ENCODE results near the gene DRD3.

DRD3 gene

DNA sequence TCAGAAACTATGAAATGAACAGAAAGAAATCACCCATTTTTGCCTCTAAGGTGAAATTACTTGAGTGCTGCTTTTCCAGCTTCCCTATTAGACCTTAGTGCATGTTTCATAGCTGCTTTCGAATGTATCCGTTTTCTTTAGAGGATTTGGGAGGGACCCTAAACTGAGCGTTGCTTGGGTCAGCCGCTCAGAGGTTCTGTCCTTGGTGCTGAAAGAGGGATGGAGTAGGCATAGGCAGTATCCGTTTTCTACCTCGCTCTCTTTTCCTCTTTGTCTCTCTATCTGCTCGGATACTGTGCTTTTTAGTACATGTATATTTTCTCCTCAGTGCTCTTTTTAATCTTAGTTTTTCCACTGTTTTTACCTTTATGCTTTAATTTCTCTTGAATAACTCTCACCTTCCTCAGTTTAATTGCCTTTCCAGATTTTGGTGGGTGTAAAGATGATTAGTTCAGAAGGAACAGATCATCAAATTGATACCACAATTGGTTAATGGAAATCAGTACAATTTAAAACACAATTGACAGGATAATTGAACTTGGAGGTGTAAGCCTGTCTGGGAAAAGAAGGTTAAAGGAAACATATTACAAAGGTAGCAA lies at the start of gene DRD3:
TSS of gene DRD3 (minus strand) at position 283 of the 599 bp plus-strand sequence. CDS start 7,060 bp downstream, outside the sequence.
- no peak for DNase-seq

DNA sequence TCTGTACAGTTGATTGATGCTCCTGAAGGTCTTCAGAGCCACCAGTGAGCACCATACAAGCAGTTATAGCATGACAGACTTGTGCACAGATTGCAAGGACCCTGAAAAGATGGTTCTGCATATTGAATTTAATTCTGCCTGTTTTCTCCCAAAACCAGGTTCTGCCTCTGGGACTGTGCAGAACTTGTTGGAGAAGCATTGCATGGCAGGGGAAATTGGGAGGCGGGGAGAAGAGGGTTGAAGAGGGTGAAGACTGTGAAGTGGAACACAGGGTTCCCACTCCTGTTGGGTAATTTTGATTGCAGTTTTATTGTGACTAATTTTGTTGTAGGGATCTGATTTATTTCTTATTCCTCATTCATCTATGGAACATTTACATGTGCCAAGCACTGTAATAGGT lies 48.2 kb upstream of the DRD3 start:
- DNase-seq: no peak

DNA sequence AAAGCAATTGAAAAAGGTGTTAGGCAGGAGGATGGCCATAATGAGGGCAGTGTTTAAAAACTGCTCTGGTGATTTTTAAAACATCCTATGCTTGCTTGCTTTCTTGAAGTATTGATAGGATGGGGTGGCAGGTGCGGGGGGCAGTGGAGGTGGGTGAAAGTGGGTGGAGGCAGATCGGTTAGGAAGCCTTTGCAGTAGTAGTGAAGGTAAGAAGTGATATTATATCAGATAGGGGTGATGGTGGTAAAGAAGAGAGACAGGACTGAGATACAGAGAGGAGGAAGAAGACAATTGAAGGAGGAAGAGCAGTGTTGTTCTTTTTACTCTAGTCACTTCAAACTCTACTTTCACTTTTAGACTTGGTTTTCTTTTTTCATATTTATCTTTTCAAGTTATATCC lies 47.5 kb upstream of the DRD3 start:
- no peak for DNase-seq

DNA sequence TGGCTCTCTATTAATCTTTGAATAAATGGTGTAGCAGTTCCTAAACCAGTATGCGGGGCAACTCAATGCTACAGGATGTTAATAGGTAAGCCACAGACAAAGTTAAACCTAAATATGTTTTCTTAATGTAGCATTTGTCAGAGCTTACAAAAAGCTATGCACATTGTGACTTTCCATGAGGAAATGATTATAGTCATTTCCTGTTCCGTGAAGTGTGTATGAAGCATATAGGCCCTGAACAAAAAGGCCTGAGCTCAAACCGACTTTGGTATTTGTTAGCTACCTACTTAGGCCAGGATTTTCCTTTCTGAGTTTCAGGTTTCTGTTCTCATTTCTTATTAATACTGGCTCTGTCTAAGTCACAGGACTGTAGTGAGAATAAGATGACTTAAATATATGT lies 44.3 kb upstream of the DRD3 start:
- no peak for DNase-seq

DNA sequence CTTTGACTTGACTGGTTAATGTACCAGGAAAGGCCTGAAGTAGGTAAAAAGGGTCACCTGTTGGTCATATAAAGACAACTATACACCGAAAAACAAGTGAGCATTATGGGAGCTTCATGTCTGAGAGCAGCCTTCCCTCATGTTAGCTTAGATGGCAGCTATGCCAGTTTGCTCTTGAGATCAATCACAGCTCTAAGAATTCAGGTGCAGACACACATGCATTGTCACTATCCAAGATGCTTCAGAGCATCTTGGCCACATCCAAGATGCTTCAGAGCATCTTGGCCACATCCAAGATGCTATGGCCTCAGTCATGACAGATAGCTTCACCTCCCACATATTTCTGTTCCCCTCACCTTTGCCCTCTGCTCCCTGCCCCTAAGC lies 43.0 kb upstream of the DRD3 start:
- DNase-seq: no peak

DNA sequence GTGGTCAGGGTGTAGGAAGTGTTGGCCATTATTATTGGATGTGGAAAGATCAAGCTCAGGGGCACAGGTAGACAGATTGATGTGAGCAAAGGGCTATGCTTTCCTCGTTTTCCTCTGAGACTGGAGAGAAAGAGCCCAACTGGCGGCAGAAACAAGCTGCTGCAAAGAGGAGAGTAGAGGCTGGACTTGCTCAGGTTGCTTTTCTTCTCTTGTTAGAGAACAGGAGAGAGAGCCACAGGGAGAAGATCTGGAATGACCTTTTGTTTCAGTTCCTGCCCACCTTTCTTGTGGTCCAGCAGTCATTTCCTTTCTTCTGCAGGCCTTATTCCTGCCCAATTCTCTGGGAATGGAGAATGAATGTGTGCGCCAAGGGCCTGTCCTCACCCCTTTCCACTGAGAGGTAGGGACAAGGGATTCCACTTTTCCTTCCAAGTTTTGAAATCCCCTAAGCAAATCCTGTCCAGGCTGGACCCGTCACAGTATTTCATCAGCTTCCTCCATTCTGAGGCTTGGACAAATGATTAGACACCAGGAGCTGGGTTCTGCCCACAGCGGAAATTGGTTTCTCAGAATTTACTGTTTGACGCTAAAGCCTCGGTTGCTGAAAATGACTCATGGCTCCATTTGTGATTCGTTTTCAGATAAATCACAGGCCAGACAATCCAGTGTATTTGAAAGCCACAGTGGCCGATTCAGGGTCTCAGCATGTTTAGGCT lies 42.5 kb upstream of the DRD3 start:
- no peak for DNase-seq

DNA sequence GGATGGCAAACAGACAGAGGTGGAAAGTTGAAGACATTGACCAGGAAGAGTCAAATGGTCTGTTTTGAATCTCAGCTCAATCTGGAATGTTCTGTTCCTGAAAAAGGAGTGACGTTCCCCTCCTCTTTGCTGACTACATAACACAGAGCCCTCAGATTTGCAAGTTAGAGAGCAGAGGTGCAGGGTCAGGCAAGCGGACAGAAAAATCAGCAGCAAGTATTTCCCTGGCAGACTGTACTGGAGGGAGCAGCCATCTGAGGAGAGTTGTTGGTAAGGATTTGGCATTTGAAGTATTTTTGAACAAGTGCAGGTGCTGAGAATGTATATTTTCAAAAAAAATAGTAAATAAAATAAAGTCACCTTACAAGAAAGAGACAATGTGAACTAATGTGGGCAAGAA lies 40.9 kb upstream of the DRD3 start:
- DNase-seq: no peak

DNA sequence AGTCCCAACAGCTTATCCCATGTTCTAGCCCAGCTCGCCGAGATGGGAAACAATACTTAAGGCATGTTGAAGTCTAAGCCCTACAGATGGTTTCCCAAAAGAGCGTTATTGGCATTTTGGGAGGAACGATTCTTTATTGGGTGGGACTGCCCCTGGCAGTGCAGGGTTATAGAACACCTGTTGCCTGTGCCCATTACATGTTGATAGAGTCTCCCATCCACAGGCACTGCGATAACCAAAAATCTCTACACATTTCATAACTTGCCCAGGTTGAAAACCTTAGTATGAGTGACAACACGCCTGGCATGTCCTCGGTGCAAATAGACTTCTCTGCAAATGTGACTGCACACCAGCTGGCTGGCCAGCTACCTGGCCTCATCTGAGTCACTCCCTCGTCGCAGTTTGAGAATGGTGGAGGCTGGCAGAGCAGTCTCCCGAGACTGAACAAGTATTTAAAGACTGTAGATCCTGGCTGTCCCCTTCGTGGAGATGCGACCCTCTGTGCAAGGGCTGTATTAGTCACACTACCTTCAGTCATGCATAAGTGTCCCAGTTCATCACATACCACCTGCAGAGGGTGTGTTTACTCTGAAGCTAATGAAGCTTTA lies 39.8 kb upstream of the DRD3 start:
- no peak for DNase-seq

DNA sequence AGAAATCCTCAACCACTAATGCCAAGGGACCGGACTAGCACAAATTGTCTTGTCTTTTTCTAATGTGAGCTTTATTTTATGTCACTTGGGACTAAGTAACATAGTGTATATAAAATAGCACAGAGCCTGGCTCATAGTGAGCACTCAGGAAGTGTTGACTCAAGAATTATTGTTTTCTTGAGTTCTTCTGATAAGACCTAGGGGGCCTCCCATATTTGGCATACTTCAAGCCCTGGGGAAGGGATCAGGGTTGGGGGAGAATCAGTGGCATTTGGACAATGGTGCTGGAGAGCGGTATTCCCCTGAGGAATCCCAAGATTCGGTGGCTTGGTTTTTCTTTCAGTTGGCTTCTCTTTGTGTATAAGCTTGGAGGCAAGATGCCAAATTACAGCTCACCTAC lies 39.2 kb upstream of the DRD3 start:
- no peak for DNase-seq

DNA sequence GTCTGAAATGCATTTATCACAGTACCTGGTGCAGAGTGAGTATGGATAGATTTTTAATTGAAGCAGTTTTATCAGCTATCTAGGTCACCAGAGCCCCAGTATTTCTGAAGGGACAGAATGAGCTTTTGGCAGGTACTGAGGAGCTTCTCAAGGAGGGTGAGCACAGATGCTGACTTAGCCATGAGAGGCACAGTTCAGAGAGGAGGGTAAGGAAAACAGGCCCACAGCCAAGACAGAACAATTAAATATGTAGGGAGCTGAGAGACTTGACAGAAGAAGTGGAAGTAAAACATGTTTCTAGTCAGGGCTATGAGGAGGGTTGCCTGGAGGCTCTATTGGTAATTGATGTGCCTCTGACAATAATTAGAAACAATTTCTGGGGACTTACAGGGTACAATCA lies 38.4 kb upstream of the DRD3 start:
- DNase-seq: no peak

DNA sequence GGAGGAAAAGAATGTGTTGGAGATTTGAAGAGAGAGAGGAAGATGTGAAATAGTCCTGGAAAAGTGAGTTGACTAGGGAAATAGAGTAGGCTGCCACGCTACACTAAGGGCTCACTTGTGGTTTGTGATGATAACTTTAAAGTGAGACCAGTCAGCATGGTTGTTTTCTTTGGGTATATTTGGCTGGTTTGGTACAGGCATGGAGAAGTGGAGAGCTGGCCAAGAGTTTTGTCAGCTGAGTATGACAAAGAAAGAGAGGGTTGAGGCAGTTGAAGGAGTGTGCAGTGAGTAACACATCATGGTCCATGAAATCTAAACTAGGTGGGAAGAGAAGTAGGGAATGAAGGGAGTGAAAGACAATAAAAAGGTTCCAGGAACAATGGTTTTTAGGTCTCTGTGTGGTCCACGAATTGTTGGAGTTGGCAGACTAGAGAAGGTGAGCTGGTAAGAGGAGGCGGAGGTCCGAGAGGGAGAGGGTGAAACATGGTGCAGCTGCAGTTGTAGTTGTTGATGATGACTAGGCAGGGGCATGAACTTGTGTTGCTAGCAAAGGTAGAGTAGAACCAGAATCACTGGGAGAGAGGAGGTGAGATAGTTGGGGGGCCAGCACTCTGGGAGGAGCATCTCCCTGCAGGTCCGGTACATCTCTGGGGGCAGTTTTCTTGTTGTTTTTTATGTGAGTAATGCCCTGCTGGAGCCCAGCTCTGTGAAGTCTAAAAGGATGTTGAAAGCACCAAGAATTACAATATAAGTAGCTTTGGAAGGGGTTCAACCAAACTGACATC lies 37.5 kb upstream of the DRD3 start:
- no peak for DNase-seq

DNA sequence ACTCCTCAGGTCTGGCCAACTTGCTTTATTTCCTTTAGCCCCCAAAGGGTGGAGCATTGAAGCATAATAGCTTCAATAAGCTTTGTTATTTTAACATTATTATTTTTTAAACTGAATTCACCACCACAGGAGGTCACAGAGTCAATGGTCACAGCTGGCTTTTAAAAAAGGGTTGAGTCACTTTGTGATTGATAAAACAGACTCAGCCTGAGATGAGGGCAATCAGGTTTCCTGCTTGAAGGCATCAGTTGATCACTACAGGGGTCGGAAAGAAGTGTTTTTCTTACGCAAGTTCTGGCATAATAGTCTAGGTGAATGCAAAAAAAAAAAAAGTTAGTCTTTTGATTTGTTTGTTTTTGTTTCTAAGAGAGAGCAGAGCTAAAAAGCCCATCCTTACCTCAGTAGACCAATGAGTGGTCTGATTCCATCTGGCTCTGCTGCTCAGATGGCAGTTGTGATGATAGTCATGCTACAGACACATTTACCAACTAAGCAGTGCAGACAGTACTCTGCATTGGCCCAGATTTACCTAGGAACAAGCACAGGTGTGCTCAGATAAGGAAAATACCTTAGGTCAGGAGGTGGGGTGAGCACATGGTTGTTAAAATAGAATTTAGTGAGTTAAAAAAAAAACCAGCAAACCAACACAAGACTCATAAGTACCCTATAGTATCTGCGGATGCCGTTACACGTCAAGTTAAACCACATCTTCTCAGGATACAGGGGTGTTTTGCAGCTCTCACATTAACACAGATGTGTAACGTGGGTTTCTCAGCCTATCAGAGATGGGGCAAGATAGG lies 35.9 kb upstream of the DRD3 start:
- DNase-seq: no peak

DNA sequence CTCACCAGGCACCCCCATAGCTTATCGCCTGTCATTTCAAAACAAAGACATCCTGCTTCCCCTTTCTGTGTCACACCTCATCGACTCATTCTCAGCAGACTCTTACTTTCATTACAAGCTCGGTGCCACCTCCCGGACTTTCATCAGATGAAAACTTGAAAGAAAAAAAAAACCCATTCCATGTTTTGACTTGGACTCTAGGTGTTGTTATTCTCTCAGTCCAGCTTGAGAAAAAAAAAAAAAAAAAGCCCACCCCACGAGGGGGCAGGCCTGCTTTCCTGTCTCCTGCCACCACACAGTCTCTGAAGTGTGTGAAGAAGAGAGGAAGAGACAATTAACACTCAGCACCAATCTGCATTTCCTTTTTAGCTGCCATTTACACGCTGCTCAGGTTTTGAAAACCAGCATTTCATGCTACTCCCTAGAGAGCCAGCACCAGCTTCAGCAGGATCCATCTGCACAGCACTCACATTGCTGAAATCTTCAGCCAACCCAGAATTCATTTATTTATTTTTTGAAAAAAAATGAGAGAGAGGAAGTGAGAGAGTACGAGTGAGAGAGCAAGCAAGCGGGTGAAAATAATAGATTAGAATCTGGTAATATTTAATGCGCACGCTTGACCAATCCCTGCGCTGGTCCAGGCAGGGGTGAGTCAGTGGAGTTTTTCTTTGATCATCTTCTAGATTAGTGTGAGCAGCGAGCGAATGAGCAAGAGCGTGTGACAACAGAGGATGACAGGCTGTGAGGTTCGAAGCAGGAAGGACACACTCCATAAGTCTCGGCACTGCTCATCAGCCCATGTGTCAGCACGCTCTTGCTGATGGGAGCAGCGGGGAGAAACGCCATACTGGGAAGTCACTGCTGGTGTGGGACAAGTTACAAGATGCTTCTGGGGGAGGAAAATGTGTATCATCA lies 35.0 kb upstream of the DRD3 start:
- no peak for DNase-seq

DNA sequence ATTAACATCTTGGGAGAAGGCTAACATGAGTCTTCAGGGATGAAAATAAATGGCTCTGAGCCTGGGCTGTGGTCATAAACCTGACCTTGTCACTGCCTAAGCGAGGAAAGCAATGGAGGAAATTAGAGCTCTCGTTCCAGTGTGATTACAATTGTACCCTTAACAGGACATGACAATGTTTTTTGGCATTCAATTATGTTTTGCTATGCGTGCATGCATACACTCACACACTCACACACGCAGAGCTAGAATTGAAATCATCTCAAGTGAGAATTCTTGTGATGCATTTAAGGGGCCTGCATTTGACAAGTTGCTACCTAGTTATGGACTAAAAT lies 34.4 kb upstream of the DRD3 start:
- no peak for DNase-seq

DNA sequence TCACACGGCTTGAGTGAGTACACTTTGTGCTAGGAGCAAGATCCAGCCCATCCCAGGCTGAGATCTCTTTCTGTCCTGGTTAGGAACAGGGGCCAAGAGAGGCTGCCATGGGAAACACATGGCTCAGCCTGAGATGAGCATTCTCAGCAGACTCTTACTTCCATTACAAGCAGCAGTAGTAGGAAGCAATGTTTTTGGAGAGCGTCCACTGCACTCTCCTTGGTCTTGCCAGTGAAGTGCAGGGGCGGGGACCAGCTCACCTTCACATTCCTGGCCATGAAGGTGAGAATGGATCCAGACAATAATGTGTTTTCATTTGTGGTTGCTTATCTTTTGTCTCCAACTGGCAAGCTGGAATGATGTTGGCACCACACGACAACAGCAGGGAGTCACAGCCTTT lies 33.8 kb upstream of the DRD3 start:
- no peak for DNase-seq

DNA sequence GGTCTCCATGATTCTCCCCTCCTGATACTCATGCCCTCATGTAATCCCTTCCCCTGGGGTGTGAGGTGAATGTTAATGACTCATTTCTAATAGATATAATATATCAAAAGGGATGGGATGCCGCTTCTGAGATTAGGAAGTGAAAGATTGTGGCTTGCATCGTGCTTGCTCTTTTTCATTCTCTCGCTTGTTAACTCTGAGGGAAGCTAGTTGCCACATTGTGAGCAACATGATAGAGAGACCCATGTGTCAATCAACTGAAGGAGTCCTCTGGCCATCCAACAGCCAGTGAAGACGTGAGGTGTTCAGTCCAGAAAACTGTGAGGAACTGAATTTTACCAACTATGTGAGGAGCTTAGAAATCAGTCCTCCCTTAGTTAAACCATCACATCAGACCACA lies 28.9 kb upstream of the DRD3 start:
- DNase-seq: no peak

DNA sequence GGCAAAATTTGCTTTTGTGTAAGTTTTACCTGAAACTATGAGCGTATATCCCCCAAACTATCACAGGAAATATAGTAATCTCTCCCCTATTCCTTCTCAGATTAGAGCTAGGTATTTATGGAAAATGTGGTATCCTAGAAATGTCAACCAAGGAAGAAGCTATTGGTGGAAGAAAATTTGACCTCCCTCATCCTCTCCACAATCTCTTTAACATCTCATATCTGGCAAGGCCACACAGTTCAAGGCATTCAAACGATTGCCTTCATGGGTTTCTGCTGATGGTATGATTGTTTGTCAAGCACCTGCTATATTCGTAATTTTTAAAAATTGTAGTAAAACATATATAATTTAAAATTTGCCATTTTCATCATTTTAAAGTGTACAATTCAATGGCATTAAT lies 27.5 kb upstream of the DRD3 start:
- no peak for DNase-seq

DNA sequence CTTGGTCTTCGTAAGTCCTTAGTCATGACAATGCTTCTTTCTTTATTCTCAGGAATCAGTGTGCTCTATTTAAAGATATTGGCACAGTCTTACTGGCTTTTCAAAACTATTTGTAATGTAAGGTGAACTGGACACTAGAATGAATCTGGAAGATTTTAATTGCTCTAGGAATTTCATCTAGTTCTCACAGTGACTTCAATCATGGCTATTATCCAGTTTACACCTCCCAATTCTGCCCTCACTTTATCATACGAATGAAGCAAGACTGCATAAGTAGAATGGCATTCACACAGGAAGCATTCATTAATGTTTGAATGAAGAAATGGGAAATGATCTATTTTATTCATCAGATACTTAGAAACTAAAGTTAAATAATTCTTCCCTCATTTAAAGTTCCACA lies 26.7 kb upstream of the DRD3 start:
- DNase-seq: no peak

DNA sequence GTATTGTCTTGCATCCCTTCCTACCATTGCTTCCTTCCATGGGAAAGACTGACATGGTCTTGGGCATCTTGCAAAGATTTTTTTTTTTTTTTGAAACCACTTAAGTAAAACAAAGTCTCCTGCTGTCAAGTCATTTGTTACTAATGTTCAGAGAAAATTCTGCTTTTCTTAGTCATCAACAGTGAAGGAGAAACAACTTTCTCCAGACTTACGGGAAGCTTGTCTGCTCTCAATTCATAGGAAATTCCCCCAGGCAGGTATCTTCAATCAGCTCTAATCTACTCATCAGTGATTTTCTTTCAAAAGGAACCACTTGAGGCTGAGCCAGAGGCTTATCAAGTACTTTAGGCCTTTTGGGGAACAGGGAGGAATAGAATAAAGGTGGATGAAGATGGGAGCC lies 15.9 kb upstream of the DRD3 start:
- DNase-seq: no peak

DNA sequence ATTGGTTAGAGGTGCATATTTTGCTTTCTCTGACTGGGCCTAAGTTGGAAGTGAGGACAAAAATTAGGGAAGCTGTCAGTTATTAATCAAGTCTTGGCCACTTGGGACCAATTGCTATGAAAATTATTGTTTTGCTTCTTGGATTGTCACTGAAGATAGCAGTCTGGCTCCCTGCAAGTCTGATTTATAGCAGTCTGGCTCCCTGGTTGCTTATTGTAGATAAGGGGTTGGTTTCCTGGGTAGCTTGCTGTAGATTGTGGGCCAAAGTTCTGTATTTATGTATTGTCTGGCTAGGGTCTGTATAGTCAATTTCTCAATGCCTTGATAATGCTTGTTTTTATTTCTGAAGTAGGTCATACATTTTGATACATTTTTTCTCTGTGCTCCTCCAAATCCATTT lies 13.3 kb upstream of the DRD3 start:
- no peak for DNase-seq

DNA sequence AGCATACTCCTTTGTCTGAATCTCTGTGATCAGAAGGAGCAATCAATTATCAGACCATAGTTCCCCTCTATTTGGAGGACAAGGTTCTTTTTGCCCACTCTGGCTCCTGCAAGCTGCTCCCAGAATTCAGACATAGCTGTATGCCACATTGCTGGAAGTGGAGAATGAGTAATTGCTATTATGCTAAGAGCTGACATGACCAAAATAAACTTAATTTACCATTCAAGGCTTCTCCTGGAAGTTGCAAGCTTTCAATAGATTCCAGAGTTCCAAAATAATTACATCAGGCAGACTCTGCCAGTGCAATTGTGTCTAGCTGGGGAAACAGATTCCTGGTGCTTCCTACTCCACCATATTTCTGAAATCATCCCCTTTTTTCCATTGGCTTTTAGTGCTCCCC lies 7.6 kb upstream of the DRD3 start:
- DNase-seq: no peak

DNA sequence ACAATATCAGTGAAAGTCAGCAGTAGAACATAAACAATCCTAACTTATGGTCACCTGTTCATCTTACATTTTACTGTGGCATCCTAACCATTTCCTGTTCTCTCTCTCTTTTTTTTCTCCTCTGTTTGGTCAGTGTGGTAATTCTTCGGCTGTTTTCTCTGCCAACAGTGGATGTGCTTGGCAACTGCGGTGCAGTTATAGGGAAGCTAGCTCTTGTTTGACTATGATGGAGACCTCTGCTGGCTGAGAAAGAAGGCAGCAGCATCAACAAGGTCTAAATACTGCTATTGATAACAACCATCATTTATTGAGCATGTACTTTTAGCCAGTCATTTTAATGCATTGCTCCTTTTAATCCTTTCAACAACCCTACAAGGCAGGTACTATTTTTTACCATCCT lies 723 bp upstream of the DRD3 start:
- no peak for DNase-seq
